Right hindlimb (tissue), 1 donor: ENCODE results near the gene SMIM1.
"Not testable (repeated sequence)": the region's sequence is repeated elsewhere in the genome, so short reads cannot be mapped to it uniquely, and the experiment has no call there.

ENCODE experiments used
- DNase-seq: peaks from one replicate; pipeline ENCODE4 v3.0.0-alpha.2; 2018

SMIM1 gene

DNA sequence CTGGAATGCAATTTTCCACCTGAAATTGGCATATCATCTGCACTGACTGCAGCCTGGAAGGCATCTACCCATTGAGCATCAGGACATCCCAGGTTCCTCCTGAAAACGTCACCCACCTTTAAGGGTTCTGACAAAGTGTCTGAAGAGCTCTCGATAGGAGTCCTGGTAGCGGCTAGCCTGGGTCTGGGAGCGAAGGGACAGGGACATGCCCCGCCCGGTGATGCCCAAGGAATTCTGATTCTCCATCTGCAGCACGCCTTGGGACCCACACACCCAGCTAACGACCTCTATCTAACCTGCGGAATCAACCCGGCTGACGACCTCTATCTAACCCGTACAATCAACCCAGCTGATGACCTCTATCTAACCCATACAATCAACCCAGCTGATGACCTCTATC is 33.6 kb upstream of the SMIM1 start:
- no peak for DNase-seq

DNA sequence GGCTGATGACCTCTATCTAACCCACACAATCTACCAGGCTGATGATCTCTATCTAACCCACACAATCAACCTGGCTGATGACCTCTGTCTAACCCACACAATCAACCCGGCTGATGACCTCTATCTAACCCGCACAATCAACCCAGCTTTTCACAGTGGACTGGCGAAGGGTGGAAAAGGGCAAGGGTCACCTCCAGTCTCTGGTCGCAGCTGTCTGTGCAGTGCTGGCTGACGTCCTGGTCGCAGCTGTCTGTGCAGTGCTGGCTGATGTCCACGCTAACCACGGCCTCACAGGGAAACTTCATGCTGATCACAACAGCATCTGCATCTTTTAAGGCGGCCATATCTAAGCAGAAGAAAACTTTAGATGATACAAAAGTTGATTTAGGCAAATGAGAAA is 32.5 kb upstream of the SMIM1 start:
- peak; percentile 55 for DNase-seq

DNA sequence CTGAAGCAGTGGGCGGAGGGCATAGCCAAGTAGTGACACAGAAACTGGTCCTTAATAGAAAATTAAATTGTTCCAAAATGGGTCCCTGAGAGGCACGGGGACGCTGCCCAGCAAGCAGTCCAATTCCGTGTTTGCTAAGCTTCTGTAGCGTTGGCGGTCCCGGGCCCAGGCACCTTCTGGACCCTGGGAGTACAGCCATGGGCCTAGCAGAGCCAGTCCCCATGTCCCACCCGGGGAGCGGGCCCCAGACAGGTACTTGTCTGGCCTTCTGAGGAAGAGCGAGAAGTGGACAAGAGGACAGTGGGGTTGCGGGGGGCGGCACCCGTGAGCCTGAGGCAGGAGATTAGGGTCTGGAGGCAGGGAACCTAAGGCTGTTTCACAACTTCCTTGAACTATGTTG is 31.8 kb upstream of the SMIM1 start:
- DNase-seq = no peak

DNA sequence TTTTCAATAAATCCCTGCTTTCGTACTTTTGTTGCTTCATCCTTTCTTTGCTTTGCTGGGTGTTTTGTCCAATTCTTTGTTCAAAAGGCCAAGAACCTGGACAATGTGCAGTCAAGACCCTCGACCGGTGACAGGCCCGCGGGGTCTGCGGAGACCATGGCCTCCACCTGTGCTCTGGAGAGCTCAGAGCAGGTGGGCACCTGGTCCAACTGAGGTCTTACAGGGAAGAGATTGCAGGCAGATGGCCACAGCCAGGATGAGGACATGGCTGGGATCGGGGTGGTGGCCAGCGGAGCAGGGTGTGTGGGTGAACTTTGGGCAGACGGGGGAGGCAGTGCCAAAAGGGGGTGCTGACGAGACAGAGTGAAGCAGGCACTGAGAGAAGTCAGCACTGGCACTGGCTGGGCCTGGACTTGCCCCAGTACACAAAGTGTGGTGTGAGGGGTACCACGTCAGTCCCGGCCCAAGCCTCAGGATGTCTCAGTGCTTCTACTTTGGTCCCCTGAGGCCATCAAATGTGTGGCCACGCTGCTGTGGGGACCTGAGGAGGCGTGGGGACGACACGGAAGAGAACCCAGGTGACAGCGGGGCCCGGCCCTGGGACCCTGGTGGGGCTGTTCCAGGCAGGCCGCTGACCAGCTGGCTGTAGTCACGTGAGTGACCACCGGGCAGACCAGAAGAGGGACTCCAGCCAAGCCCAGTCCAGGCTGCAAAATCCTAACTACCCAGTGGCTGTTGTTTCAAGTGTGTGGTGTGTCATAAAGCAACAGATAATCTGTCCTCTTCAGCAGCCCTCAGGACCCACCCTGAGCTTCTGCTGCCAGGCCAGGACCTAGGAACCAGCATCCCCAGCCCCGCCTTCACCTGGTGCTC is 30.7 kb upstream of the SMIM1 start:
- DNase-seq = no peak

DNA sequence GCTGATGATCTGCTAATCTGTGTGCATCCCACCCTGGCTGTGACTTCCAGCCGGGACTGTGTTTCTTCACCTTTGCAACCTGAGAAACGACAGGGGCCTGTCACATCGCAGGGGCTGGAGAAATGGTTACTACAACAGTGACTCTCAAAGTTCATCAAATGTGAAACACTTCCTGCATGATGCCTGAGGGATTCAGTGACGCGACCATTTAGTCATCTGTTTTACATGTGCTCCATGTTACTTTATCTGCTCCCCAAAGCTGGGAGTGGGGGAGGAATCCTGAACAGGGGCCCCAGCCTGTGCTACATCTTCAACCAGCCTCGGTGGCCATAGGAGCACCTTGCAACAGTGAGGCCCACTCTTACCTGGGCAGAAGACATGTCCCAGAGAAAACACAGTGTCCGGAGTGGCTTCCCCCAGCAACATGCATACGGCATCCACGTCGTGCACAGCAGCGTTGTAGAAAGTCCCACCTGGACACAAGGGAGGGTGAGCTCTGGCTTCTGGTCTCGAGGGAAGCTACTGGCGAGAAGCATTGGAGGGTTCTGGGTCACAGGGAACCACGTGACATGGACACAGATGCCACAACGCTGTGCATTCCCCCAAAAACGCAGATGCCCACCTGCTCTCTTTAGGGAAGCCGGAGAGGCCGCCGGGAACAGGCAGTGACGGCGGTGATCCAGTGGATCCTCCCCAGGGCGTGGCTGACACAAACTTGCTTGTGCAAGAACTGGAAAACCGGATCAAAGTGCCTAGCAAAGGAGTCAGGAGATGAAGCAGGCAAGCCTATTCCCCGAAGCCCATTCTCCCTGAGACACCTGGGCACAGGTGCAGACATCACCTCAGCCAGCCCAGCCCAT is 29.9 kb upstream of the SMIM1 start:
- DNase-seq = no peak

DNA sequence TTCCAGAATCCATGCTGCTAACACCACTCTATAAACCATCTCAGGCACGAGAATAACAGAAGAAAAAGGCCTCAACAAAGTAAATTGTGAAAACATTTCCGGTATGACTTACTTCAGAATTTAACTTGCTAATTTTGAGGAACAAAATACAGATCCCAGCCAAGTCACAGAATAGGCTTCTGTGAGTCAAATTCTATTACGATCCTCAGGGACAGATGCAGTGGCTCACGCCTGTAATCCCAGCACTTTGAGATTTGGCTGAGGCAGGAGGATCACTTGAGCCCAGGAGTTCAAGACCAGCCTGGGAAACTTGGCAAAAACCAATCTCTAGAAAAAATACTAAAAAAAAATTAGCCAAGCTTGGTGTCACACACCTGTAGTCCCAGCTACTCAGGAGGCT is 29.1 kb upstream of the SMIM1 start:
- DNase-seq = no peak

DNA sequence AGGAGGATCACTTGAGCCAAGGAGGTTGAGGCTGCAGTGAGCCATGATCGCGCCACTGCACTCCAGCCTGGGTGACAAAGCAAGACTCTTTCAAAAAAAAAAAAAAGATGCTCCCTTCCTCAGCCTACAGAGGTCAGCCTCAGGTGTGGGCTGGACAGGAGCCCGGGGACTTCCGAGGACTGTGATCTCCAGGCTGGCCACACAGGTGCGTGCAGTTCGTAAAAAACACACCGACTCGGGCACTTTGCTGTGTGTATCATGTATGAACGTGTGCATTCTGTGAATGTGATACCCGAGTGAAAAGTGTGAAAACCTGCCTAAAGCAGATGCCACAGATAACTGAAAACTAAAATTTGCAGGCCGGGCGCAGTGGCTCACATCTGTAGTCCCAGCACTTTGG is 28.7 kb upstream of the SMIM1 start:
- DNase-seq = no peak

DNA sequence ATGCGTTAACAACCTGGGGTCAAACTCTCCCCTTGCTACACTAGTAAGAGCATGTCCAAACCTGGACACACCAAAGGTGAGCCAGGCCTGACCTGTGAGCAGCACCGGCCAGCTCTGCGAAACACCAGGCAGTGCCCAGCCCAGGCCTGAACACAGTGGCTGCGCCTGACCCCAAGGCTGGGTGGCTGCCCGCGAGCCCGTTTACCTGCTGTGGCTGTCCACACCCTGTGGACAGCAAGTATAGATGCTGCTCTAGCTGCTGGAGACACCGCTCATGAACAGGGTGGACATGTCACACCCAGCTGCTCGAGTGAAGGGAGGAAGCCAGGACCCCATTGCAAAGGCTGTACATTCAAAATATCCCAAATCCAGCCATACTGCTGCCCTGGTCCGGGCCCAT is 27.9 kb upstream of the SMIM1 start:
- DNase-seq = no peak

DNA sequence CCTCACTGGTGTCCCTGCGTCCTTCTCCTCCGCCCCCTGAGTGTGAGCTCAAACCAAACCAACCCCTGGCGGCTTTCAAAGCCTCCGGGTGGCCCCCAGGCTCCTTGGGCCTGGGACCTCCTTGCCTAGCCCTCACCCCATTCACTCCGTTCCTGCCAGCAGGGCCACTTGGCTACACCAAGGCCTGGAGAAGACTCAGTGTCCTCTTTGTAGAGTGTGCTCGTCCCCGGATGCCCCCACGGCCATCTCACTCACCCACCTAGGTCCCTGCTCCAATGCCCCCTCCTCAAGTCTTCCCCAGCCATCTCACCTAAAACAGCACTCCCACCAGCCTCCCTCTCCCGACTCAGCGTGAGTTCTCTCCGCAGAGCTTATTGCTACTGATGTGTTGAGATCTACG is 27.5 kb upstream of the SMIM1 start:
- no peak for DNase-seq

DNA sequence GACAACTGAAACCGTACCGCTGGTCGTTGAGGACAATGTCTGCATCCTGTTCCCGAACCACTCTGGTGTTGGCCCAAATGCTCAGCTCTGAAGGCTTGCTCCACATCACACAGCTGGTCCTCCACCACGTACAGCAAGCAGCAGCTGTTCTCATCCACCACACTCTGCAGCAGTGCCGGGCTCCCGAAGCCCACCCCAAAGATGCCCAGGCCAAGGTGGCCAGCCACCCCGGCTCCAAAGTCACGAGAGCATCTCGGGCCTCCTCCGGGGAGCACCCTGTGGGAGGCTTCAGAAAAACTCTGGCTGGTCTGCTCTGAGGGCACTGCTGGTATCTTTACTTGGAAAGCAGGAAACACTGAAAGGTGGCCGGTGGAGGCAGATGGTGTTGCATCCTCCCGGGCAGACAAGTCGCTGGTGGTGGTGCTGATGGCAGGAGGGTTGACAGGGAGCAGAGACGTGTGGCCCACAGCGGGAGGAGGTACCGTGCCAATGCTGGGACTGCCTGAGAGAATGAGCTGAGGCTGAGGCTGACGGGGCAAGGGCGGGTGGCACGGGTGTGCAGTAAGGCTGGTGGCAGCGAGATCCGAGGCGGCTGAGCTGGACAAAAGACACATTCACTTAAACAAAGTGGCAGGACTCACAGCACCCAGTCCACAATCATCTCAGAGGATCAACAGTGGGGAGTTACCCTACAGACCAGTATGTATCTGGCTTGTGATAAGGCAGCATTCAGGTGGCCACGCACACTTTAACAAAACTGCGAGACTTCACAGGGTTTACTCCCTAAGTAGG is 26.8 kb upstream of the SMIM1 start:
- DNase-seq = no peak

DNA sequence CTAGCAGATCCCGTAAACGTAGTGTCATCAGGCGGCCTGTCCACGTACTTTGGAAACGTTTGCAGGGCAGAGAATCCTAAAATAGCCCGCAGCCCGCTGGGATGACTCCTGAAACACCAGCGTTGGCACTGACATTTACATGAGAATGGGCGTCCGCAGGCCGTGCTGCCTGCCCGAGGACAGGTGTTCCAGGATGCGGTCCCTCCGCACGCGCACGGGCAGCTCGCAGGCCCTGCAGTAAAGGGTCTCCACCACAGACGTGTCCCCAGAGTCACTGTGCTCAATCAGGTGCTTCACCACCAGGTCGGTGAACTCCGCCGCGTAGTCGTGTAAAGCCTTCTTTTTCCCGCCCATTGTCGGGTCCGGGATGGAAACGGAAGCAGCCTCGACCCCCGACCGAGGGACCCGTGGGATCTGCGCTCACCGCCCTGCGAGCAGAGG is 26.1 kb upstream of the SMIM1 start:
- DNase-seq = no peak

DNA sequence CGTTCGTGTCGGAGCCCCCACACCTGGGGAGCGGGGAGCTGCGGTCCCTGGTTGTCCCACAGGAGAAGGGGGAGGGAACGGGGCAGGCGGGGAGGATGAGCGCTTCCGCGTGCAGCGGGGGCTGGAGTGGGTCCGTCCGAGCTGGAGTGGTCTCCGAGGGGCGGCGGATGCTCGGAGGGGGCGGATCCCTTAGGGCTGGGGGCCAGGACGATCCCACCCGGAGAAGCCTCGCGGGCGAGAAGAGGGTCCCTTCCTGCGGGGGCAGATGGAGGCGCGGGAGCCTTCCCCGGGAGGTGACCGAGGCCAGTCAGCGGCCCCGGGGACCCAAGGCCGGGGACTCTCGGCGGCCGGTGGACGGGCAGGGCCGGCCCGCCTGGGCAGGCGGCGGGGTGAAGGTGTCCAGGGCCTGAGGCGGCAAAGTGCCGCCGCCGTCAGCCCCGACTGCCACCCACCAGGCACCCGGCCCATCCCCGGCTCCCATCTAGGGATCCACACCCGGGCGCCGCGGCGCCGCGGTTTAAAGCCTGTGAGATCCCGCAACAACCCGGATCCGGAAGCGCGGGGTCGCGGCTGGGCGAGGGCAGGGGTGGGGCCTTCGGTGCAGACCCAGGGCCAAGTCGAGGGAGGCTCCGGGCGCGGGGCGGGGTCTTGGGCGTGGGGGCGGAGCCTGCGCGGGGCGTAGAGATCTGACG is 25.6 kb upstream of the SMIM1 start:
- peak; percentile 90 for DNase-seq

DNA sequence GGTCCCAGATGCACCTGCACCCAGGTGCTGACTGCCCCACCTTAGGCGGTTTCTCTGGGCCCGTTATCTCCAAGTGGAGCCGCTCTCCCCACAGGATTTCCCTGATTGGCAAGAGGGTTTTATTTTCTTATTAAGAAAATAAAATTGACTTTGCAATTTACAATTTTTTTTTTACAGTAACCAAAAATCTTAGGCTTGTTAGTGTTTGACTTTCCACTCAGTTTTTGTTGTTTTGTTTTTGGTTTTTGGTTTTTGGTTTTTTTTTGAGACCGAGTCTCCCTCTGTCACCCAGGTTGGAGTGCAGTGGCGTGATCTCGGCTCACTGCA is 25.1 kb upstream of the SMIM1 start:
- DNase-seq = no peak

DNA sequence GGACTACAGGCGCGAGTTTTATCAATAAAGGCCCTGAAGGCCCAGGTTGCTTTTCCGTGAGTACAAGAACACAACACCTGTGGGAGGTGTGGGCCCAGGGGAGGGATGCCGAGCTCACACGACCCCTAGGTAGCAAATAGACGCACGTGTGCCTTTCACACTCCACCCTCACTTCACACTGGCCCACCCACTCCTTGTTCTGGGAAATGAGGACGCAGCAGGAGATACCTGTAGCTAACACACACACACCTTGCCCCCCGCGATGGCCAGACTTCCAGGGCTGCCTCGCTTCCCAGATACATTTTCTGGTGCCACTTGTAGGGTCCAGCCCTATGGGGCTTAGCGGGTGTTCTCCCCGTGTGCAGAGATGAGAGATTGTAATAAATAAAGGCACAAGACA is 24.6 kb upstream of the SMIM1 start:
- no peak for DNase-seq

DNA sequence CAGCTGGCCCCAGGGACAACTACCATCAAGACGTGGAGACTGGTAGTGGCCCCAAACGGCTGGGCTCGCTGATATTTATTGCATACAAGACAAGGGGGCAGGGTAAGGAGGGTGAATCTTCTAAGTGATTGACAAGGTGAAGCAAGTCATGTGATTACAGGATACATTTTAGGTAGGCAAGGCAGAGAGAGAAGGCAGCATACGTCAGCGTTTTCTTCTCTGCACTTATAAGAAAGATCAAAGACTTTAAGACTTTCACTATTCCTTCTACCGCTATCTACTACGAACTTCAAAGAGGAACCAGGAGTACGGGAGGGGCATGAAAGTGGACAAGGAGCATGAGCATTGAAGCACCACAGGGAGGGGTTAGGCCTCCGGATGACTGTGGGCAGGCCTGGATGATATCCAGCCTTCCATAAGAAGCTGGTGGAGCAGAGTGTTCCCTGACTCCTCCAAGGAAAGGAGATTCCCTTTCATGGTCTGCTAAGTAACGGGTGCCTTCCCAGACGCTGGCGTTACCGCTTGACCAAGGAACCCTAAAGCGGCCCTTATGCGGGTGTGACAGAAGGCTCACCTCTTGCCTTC is 24.1 kb upstream of the SMIM1 start:
- DNase-seq = not testable (repeated sequence)

DNA sequence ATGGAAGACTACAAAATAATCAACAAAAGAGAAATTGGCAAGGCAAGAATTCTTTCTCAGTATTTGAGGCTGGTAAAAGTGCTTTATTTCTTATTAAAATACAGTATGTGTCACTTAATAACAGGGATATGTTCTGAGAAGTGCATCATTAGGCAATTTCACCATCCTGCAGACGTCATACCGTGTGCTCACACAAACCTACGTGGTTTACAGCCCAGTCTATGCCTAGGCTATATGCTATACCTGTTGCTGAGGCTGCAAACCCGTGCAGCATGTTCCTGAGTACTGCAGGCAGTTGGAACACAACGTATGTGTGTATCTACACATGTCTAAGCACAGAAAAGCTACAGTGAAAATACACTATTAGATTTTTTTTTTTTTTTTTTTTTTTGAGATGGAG is 23.0 kb upstream of the SMIM1 start:
- no peak for DNase-seq

DNA sequence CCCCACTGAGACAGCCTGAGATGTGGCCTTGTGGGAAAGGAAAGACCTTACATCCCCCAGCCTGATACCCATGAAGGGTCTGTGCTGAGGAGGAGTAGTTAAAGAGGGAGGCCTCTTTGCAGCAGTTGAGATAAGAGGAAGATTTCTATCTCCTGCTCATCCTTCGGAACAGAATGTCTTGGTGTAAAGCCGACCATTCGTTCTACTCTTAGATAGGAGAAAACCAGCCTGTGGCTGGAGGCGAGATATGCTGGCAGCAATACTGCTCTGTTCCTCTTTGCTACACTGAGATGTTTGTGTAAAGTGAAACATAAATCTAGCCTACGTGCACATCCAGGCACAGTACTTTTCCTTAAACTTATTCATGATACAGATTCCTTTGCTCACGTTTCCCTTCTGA is 21.8 kb upstream of the SMIM1 start:
- no peak for DNase-seq

DNA sequence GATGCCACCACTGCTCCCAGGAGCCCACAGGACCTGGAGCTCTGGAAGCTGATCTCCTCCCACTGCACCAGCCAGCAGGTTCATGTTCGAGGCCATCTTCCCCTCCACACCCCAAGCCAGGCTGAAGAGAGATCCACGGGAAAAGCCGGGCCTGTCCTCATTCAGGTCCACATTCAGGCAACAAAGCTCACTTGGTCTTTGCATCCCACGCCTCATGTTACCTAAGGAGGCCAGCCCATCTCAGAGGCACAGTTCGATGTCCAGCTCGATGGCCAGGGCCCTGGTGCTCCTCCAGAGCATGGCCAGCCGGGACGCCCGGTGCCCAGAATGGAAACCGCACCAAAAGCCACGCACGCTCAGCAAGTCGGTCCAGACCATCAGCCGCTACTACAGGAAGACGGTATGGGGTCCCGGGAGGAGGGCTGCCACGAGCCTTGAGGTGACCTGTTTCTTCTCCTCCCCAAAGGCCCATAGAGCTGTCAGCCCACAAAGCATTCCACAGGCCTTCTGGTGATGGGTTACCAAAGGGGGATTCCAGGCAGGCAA is 20.1 kb upstream of the SMIM1 start, which contains the start of gene CCDC27:
Gene CCDC27, plus strand, starts transcription at position 51 of the 546 bp plus-strand sequence. Its CDS starts 32 bp downstream, at position 83.
- no peak for DNase-seq

DNA sequence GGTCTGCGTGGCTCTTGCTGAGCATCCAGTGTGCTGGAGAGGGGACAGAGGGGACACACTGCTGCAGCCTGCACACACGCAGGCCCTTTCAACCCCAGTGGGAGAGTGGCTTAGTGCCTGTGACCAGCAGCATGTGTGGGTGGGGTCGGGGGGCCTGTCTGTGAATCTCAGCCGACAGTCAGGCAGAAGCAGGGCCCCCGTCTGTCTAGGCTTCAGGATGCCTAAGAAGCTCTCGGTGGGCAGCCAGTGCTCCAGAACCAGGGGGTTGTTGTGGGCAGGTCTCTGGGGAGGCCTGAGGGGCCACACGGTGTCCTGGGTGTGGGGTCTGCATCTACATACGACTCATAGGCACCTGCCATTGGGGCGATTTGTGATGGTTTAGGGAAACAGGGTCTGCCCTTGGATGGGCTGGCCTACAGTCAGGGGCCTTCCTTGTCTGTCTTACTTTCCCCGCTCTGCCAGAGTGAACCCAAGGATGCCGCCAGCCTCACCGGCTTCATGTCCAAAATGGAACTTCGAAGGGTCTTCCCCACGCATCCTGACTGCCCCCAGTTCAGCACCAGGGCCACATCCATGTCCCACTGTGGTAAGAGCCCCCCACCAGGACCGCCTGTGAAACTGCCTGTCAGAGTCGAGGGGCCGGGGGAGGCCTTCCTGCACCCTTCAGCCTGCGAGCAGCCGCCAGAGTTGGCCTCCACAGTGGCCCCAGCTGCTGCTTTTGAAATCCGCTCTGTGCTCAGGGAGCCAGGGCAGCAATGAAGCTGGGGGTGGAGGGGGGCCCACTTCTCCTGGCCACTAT is 18.7 kb upstream of the SMIM1 start:
- no peak for DNase-seq

DNA sequence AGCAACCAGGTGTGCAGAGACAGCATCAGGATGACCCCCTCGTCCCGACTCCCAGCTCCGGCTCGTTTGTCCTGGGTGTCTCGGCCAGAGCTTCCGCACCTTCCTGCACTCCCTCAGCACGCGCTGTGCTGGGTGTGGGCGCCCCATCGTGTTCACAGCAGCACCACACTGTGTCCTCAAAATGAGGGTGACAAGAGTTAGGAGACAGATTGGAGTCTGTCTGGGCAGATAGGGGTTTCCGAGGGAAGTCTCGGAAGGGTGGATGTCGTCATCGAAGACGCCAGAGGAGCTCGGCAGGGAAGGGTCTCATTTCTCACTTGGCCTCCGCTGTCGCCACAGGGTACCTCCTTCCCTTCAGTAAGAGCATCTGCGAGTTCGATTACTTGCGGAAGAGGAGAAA is 16.2 kb upstream of the SMIM1 start:
- no peak for DNase-seq

DNA sequence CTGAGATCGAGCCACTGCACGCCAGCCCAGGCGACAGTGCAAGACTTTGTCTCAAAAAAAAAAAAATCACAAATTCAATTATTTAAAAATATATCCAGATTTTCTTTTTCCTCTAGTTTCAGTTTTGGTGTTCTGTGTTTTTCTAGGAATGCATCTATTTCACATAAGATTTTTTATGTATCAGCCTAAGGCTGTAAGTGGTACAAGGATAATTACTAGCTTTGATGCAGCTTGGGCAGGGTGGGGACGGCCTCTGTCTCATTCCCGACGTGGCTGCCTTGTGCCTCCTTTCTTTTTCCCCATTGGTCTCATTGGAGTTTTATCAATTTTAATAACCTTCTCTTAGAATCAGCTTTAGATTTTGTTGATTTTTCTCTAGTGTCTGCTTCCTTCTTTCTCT is 13.4 kb upstream of the SMIM1 start:
- no peak for DNase-seq
